Activated CD4-positive, alpha-beta memory T cell treated with anti-CD3 and anti-CD28 coated beads for 36 hours (primary cell): ENCODE results near the gene PPP1R18. TPM values are rescaled to one million over a fixed set of nuclear protein-coding genes. Genes with fewer than 3 reads are reported as not detected.
"Not testable (repeated sequence)": the region's sequence is repeated elsewhere in the genome, so short reads cannot be mapped to it uniquely, and the experiment has no call there.

Experiments used
- CTCF ChIA-PET: fragments of 350-600 bp; sonication (Branson Sonifier 250); formaldehyde crosslinking; loops from one replicate; lab custom pipeline; 2021; ENCODE audit warnings: antibody characterized with exemption, inconsistent platforms; lab: Charles Lee
- POLR2A ChIA-PET: fragments of 350-600 bp; sonication (Branson Sonifier 250); formaldehyde crosslinking; loops from one replicate; lab custom pipeline; 2021; ENCODE audit warnings: antibody characterized with exemption; lab: Charles Lee
- DNase-seq: peaks from one replicate; pipeline ENCODE4 v3.0.0-alpha.2; 2020
- H3K27ac Mint-ChIP-seq: one replicate; pipeline ENCODE4 v1.8.0; 2021; ENCODE audit warnings: mixed read lengths
- H3K27me3 Mint-ChIP-seq: one replicate; pipeline ENCODE4 v1.8.0; 2021; ENCODE audit warnings: mixed read lengths
- H3K36me3 Mint-ChIP-seq: one replicate; pipeline ENCODE4 v1.8.0; 2021; ENCODE audit warnings: mixed read lengths
- H3K4me1 Mint-ChIP-seq: one replicate; pipeline ENCODE4 v1.8.0; 2021; ENCODE audit warnings: low read depth, mixed read lengths
- H3K4me3 Mint-ChIP-seq: one replicate; pipeline ENCODE4 v1.8.0; 2021; ENCODE audit warnings: mild to moderate bottlenecking, mixed read lengths
- H3K9me3 Mint-ChIP-seq: one replicate; pipeline ENCODE4 v1.8.0; 2021; ENCODE audit warnings: mixed read lengths
- intact Hi-C: fragments of 100-400 bp; cut with micrococcal nuclease; formaldehyde crosslinking; loops from one replicate; pipeline ENCODE4 v1.15.1; 2023
- total RNA-seq, 2 experiments: library from RNA; stranded (reverse); gene quantifications; one replicate each; pipeline ENCODE4 v1.2.3, GENCODE V29; 2021

The PPP1R18 gene
- total RNA-seq, 2 experiments from 2014 or later = 172 to 183 TPM

GRCh38 chr6:30678964-30679726, 7.3 kb downstream of the PPP1R18 start:
- POLR2A ChIA-PET = interaction anchor here (1.1 to 14.8 kb wide), 6 partner anchors 12 to 61 kb away, joined by 3 to 209 read pairs (median 6); partner anchors contain the start of genes MDC1, MRPS18B, NRM and PPP1R10
- no peaks in the 10 kb centered on the region for H3K9me3 Mint-ChIP-seq
- CTCF ChIA-PET = interaction anchor here (0.6 to 19.8 kb wide), 35 partner anchors 9 to 408 kb away, joined by 3 to 628 read pairs (median 4); partner anchors contain the start of genes ATAT1, MDC1, MRPS18B and NRM
- H3K27ac Mint-ChIP-seq = peak overlapping the region; percentile 99
- peak; percentile 94 for DNase-seq
- H3K27me3 Mint-ChIP-seq = no peaks in the 10 kb centered on the region
- peaks cover 16% of the 10 kb centered on the region for H3K4me1 Mint-ChIP-seq
- H3K4me3 Mint-ChIP-seq = peak overlapping the region; percentile 100
- peaks cover 71% of the 10 kb centered on the region for H3K36me3 Mint-ChIP-seq
- intact Hi-C loops = loop anchor here (1.0 to 2.0 kb wide), 3 partner anchors 11 to 198 kb away; partner anchors contain the start of gene NRM

- intact Hi-C loops = no loop called here
- CTCF ChIA-PET = interaction anchor here (19.8 kb wide), 1 partner anchor 50 kb away, joined by 628 read pairs; the partner anchor contains the start of genes MDC1 and TUBB
- Mint-ChIP-seq H3K27ac (no peak overlapping the region), H3K36me3 (peaks cover 50% of the 10 kb centered on the region), H3K4me3 (no peak overlapping the region), H3K4me1 (peaks cover 25% of the 10 kb centered on the region), H3K9me3 (no peaks in the 10 kb centered on the region), H3K27me3 (no peaks in the 10 kb centered on the region)
- DNase-seq = no peak
- POLR2A ChIA-PET = interaction anchor here (1.2 kb wide), 1 partner anchor 45 kb away, joined by 3 read pairs; no protein-coding TSS in a partner anchor
These were observed 9.7 kb downstream of the PPP1R18 start for GRCh38 chr6:30676660-30677285.

DNA sequence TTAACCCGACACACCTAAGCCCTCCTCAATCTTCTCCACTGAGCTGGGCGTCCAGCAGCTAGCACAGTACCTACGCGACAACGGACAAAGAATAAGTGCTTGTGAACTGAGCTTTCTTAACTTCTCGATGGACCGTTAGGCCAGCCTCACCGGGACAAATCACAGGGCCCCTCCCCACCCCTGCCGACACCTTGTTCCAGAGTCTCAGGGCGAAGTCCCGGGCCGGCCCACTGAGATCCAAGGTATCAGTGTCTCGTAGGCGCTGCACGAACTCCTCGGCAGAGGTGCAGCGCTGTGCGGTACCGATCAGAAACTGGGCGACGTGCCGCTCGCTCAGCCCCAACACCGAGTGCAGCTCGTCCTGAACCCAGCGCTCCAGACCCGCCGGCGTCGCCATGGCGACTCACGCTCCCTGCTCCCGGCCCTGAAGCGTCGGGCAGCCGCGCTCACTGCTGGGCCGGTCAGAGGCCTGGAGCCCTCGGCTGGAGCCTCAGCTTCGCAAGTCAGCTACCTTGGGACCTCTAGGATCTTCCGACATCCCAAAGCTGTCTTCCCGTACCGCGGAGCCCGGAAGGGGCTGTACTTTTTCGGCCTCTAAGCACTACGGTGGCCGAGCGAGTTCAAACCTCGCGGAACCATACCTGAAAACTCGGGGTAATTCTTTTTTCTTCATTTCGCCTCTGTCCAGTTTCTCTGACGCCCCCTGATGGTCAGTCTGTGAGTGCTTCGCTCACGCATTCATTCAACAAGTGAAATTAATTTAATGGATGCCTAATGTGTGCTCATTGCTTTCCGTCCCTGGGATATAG, 13.8 kb downstream of the PPP1R18 start, which contains the start of gene DHX16:
Gene DHX16, minus strand, starts transcription at position 562 of the 809 bp plus-strand sequence. Its CDS starts 165 bp downstream, at position 397.
- Mint-ChIP-seq H3K4me3 (peak within 1 kb of the TSS; percentile 91), H3K9me3 (no peaks in the 10 kb centered on the region), H3K27ac (peak within 1 kb of the TSS; percentile 84), H3K36me3 (peaks cover 23% of the 10 kb centered on the region), H3K27me3 (no peaks in the 10 kb centered on the region), H3K4me1 (peaks cover 30% of the 10 kb centered on the region)
- DNase-seq = peak; percentile 93
- intact Hi-C loops = loop anchor here (1.0 to 2.0 kb wide), 4 partner anchors 10 to 190 kb away; partner anchors contain the start of genes C6orf136, MRPS18B and PPP1R10
- ChIA-PET CTCF (interaction anchor here (0.8 to 19.8 kb wide), 15 partner anchors 11 to 415 kb away, joined by 3 to 628 read pairs (median 4); partner anchors contain the start of genes MDC1, MRPS18B and TUBB), POLR2A (interaction anchor here (0.8 to 1.7 kb wide), 7 partner anchors 8 to 58 kb away, joined by 3 to 5 read pairs (median 4); partner anchors contain the start of genes MDC1 and MRPS18B)

DNA sequence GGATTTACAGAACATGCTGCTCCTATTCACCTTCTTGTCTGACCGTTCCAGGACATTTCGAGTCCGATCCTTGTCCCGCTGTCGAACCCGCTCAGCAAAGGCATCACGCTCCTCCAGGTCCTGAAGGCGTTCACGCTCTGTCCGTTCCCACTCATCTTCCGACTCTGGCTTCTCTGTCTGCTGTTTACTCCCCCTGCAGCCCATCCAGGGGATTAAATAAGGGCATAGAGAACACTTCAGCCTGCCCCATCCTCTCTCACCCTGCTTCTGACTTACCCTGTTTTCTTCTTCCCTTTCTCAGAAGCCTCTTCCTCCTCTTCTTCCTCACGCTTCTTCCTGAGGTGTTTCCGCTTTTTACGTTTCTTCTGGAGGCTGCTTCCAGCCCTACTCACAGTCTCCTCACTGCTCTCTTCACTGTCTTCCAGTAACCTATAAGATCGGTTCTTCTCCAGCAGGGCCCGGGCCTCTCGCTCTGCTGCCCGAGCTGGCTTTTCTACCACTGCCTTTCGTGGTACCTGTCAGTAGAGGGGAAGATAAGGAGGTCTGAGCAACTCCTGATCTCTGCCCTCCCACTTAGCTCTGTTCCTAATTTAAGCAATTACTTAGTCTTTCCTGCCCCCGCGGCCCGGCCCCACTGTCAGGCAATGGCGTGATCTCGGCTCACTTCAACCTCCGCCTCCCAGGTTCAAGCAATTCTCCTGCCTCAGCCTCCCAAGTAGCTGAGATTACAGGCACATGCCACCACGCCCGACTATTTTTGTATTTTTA, 15.5 kb downstream of the PPP1R18 start:
- intact Hi-C loops = no loop called here
- ChIA-PET CTCF (interaction anchor here (1.5 to 19.8 kb wide), 2 partner anchors 56 to 126 kb away, joined by 4 to 628 read pairs; partner anchors contain the start of genes MDC1 and TUBB), POLR2A (no interaction called here)
- H3K27me3 Mint-ChIP-seq = no peaks in the 10 kb centered on the region
- no peaks in the 10 kb centered on the region for H3K9me3 Mint-ChIP-seq
- no peak overlapping the region for H3K27ac Mint-ChIP-seq
- peaks cover 14% of the 10 kb centered on the region for H3K36me3 Mint-ChIP-seq
- peaks cover 33% of the 10 kb centered on the region for H3K4me1 Mint-ChIP-seq
- peak overlapping the region; percentile 91 for H3K4me3 Mint-ChIP-seq
- DNase-seq = no peak

DNA sequence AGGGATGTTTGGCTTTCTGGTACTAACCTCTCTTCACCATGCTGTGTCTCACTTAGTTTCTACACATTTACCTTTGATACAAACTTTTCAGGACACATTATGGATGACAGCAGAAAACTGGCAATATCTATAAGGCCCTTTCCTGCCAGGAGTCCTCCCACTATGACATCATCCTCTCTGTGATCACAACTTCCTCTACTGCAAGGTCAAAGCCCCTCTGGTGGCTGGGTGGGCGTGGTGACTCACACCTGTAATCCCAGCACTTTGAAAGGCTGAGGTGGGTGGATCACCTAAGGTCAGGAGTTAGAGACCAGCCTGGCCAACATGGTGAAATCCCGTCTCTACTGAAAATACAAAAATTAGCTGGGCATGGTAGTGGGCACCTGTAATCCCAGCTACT, 20.1 kb downstream of the PPP1R18 start:
- peaks cover 47% of the 10 kb centered on the region for H3K36me3 Mint-ChIP-seq
- peaks cover 21% of the 10 kb centered on the region for H3K4me1 Mint-ChIP-seq
- CTCF ChIA-PET, H3K27me3 Mint-ChIP-seq, H3K9me3 Mint-ChIP-seq, POLR2A ChIA-PET, H3K4me3 Mint-ChIP-seq, intact Hi-C loops: not testable (repeated sequence)
- peak; percentile 73 for DNase-seq
- peak overlapping the region; percentile 73 for H3K27ac Mint-ChIP-seq

GRCh38 chr6:30664994-30665767, 21.3 kb downstream of the PPP1R18 start:
- peaks cover 12% of the 10 kb centered on the region for H3K4me1 Mint-ChIP-seq
- CTCF ChIA-PET = interaction anchor here (0.9 kb wide), 3 partner anchors 66 to 124 kb away, joined by 3 to 4 read pairs (median 3); no protein-coding TSS in a partner anchor
- H3K27me3 Mint-ChIP-seq = no peaks in the 10 kb centered on the region
- H3K4me3 Mint-ChIP-seq = no peak overlapping the region
- peaks cover 45% of the 10 kb centered on the region for H3K36me3 Mint-ChIP-seq
- DNase-seq = no peak
- H3K9me3 Mint-ChIP-seq = no peaks in the 10 kb centered on the region
- POLR2A ChIA-PET = interaction anchor here (1.4 kb wide), 1 partner anchor 24 kb away, joined by 3 read pairs; no protein-coding TSS in a partner anchor
- H3K27ac Mint-ChIP-seq = peak overlapping the region; percentile 73
- intact Hi-C loops = no loop called here

DNA sequence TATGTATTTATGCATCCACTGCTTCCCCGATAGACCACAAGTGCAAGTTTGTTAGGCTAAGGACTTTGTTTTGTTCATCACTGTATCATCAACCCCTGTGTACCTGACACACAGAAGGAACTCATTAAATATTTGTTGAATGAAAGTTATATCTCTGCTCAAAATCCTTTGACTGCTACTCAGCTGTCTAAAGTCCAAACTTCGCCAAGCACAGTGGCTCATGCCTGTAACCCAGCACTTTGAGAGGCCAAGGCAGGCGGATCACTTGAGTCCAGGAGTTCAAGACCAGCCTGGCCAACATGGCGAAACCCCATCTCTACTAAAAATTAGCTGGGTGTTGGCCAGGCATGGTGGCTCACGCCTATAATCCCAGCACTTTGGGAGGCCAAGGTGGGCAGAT, 28.5 kb downstream of the PPP1R18 start:
- H3K9me3 Mint-ChIP-seq, DNase-seq, intact Hi-C loops, H3K27ac Mint-ChIP-seq, H3K4me1 Mint-ChIP-seq, POLR2A ChIA-PET, H3K27me3 Mint-ChIP-seq, H3K4me3 Mint-ChIP-seq: not testable (repeated sequence)
- peaks cover 37% of the 10 kb centered on the region for H3K36me3 Mint-ChIP-seq
- CTCF ChIA-PET = interaction anchor here (1.0 kb wide), 1 partner anchor 64 kb away, joined by 5 read pairs; no protein-coding TSS in a partner anchor

- peaks cover 37% of the 10 kb centered on the region for H3K36me3 Mint-ChIP-seq
- no peak overlapping the region for H3K4me3 Mint-ChIP-seq
- no peaks in the 10 kb centered on the region for H3K9me3 Mint-ChIP-seq
- no peaks in the 10 kb centered on the region for H3K4me1 Mint-ChIP-seq
- intact Hi-C loops = no loop called here
- no peak overlapping the region for H3K27ac Mint-ChIP-seq
- no peaks in the 10 kb centered on the region for H3K27me3 Mint-ChIP-seq
- DNase-seq = no peak
- CTCF ChIA-PET = no interaction called here
- POLR2A ChIA-PET = no interaction called here
These were observed 29.0 kb downstream of the PPP1R18 start for GRCh38 chr6:30657454-30657853.

DNA sequence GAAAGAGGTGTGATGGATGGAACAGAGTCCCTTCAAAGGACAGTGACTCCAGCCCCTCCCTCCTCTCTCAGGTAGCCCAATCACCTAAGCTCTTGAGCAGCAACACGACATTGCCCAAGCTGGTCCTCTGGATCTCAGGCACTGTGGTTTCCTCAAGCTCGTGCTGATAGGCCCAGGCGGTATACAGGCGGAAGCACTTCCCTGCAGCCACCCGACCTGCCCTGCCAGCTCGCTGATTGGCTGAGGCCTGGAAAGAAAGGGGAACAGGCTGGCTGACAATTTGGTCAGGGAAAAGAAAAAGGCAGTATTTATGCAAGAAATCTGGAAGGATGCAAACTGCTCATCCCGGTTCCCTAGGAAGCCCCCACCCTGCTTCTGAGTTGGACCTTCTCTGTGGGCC, 29.9 kb downstream of the PPP1R18 start:
- H3K36me3 Mint-ChIP-seq = peaks cover 33% of the 10 kb centered on the region
- no peak overlapping the region for H3K27ac Mint-ChIP-seq
- intact Hi-C loops = no loop called here
- no peak overlapping the region for H3K4me3 Mint-ChIP-seq
- DNase-seq = no peak
- no peaks in the 10 kb centered on the region for H3K9me3 Mint-ChIP-seq
- ChIA-PET CTCF (no interaction called here), POLR2A (no interaction called here)
- H3K27me3 Mint-ChIP-seq = no peaks in the 10 kb centered on the region
- no peaks in the 10 kb centered on the region for H3K4me1 Mint-ChIP-seq

- Mint-ChIP-seq H3K9me3 (no peaks in the 10 kb centered on the region), H3K27me3 (no peaks in the 10 kb centered on the region), H3K4me1 (no peaks in the 10 kb centered on the region), H3K36me3 (peaks cover 34% of the 10 kb centered on the region), H3K27ac (no peak overlapping the region), H3K4me3 (no peak overlapping the region)
- CTCF ChIA-PET = interaction anchor here (1.1 kb wide), 1 partner anchor 75 kb away, joined by 3 read pairs; no protein-coding TSS in a partner anchor
- intact Hi-C loops = no loop called here
- DNase-seq = no peak
- POLR2A ChIA-PET = no interaction called here
These were observed 30.7 kb downstream of the PPP1R18 start for GRCh38 chr6:30655743-30656094.
